Endothelial cell of umbilical vein (primary cell): ENCODE measurements around the gene ADRA2A. TPM values are rescaled to one million over a fixed set of nuclear protein-coding genes. Genes with fewer than 3 reads are reported as not detected.

Source experiments
- BruUV-seq: library from RNA; stranded (reverse); fragments of 400-500 nt; replicated peaks from 2 replicates; lab custom pipeline; 2021; lab: Mats Ljungman, UMichigan
- CTCF ChIA-PET: fragments of 300-600, 350-600 bp; sonication (Branson Sonifier 250); formaldehyde crosslinking; loops from one replicate; lab custom pipeline; 2021; ENCODE audit warnings: antibody characterized with exemption, inconsistent platforms; lab: Charles Lee
- POLR2A ChIA-PET: fragments of 300-600, 350-600 bp; sonication (Branson Sonifier 250); formaldehyde crosslinking; loops from one replicate; lab custom pipeline; 2021; ENCODE audit warnings: antibody characterized with exemption, inconsistent platforms; lab: Charles Lee
- DNase-seq: peaks from one replicate; pipeline ENCODE4 v3.0.0-alpha.2; 2011; ENCODE audit warnings: low read depth, low spot score
- FAIRE-seq: peaks from 2 replicates; lab custom pipeline; 2011; peaks lifted over from hg19 to GRCh38; lab: Jason Lieb, UNC
- H2AFZ ChIP-seq: 2 replicates; pipeline ENCODE4 v1.6.0; 2012; ENCODE audit warnings: low read depth, low read length, control low read depth, inconsistent platforms
- H3K27ac ChIP-seq: 2 replicates; pipeline ENCODE4 v1.5.1; 2011; ENCODE audit warnings: low read depth, mild to moderate bottlenecking, control low read depth, low read length, moderate library complexity; ENCODE audit not compliant: insufficient read depth
- H3K27me3 ChIP-seq, 2 experiments: 2 replicates each; pipeline versions ENCODE4 v1.6.0 to v1.6.1; 2011; ENCODE audit warnings: low read length in 2 of 2, mixed read lengths in 1 of 2; ENCODE audit not compliant: control insufficient read depth in 2 of 2, insufficient read depth in 2 of 2
- H3K36me3 ChIP-seq, 2 experiments: 2 replicates in 1 of 2; 3 replicates in 1 of 2; pipeline ENCODE4 v1.5.1; 2011; ENCODE audit warnings: low read length in 2 of 2, mild to moderate bottlenecking in 1 of 2, moderate library complexity in 1 of 2; ENCODE audit not compliant: control insufficient read depth in 2 of 2, insufficient read depth in 2 of 2; ENCODE audit errors: extremely low read depth in 1 of 2
- H3K4me1 ChIP-seq: 3 replicates; pipeline ENCODE4 v1.5.1; 2011; ENCODE audit warnings: mild to moderate bottlenecking, low read length; ENCODE audit not compliant: control insufficient read depth, insufficient read depth; ENCODE audit errors: extremely low read depth
- H3K4me2 ChIP-seq: 2 replicates; pipeline ENCODE4 v1.6.1; 2011; ENCODE audit warnings: low read length, control low read depth, mixed read lengths; ENCODE audit not compliant: insufficient read depth
- H3K4me3 ChIP-seq, 3 experiments: fragments of 200-600 bp in 1 of 3; sonication (generic), shearing (Covaris generic) in 1 of 3; replicated peaks in 1 of 3; 2 replicates each; pipeline ENCODE4 v1.5.1; 2011 to 2016; ENCODE audit warnings: control low read depth in 3 of 3, low read length in 3 of 3, mild to moderate bottlenecking in 2 of 3, inconsistent platforms in 1 of 3, low read depth in 1 of 3, moderate library complexity in 1 of 3; ENCODE audit not compliant: insufficient read depth in 1 of 3
- H3K79me2 ChIP-seq: 2 replicates; pipeline ENCODE4 v1.6.0; 2012; ENCODE audit warnings: low read length, inconsistent platforms; ENCODE audit not compliant: control insufficient read depth, insufficient read depth
- H3K9ac ChIP-seq: replicated peaks from 2 replicates; pipeline ENCODE3; 2011; ENCODE audit warnings: low read length, control low read depth; ENCODE audit not compliant: insufficient read depth; ENCODE audit errors: extremely low read depth
- H3K9me1 ChIP-seq: replicated peaks from 3 replicates; pipeline ENCODE4 v1.6.0; 2011; ENCODE audit warnings: mild to moderate bottlenecking, low read length; ENCODE audit not compliant: control insufficient read depth, insufficient read depth; ENCODE audit errors: extremely low read depth
- H3K9me3 ChIP-seq: replicated peaks from 2 replicates; pipeline ENCODE4 v1.5.1; 2012; ENCODE audit warnings: low read length, inconsistent platforms; ENCODE audit not compliant: control insufficient read depth, insufficient read depth
- H4K20me1 ChIP-seq: replicated peaks from 2 replicates; pipeline ENCODE3; 2011; ENCODE audit warnings: mild to moderate bottlenecking, low read length; ENCODE audit not compliant: control insufficient read depth, insufficient read depth; ENCODE audit errors: extremely low read depth
- EZH2 ChIP-seq: IDR thresholded peaks from 2 replicates; pipeline ENCODE4 v1.6.1; 2012; ENCODE audit warnings: borderline replicate concordance, low read depth, mild to moderate bottlenecking, moderate library complexity, low read length, inconsistent platforms; ENCODE audit not compliant: severe bottlenecking
- FOS ChIP-seq: IDR thresholded peaks from 2 replicates; pipeline ENCODE4 v1.6.1; 2011; ENCODE audit warnings: mild to moderate bottlenecking, low read length, moderate library complexity, borderline replicate concordance; ENCODE audit not compliant: insufficient read depth
- GATA2 ChIP-seq: IDR thresholded peaks from 2 replicates; pipeline ENCODE4 v1.7.0; 2011; ENCODE audit warnings: low read depth, mild to moderate bottlenecking, moderate library complexity, mixed read lengths, low read length; ENCODE audit not compliant: insufficient read length, insufficient read depth
- JUN ChIP-seq: IDR thresholded peaks from 2 replicates; pipeline ENCODE4 v1.6.1; 2011; ENCODE audit warnings: borderline replicate concordance, low read depth; ENCODE audit not compliant: insufficient read length, insufficient read depth
- MYC ChIP-seq: IDR thresholded peaks from one replicate; pipeline ENCODE4 v1.6.1; 2011; ENCODE audit warnings: mild to moderate bottlenecking, low read depth, low read length
- POLR2A ChIP-seq: IDR thresholded peaks from 2 replicates; pipeline ENCODE4 v1.6.1; 2012; ENCODE audit warnings: low read depth, mild to moderate bottlenecking, control low read depth, low read length
- POLR2AphosphoS5 ChIP-seq: IDR thresholded peaks from 2 replicates; pipeline ENCODE4 v1.6.1; 2012; ENCODE audit warnings: low read depth, mild to moderate bottlenecking, control low read depth, low read length, moderate library complexity; ENCODE audit not compliant: insufficient read depth
- dilution Hi-C: fragments of 300-500 bp; cut with MboI; formaldehyde crosslinking; loops from one replicate; pipeline ENCODE4 v1.15.0; 2019; ENCODE audit warnings: low sequenced_read_pairs; ENCODE audit not compliant: extremely low pct_ligation_motif_present
- intact Hi-C: fragments of 100-400 bp; cut with micrococcal nuclease; formaldehyde crosslinking; loops from one replicate; pipeline ENCODE4 v1.10.0; 2022
- polyA plus RNA-seq, 4 experiments: library from polyadenylated mRNA; depleted of rRNA in 3 of 4; stranded (reverse) in 3 of 4; unstranded in 1 of 4; fragments of >200 nt; gene quantifications; 2 replicates each; pipeline versions ENCODE4 v1.2.1 to v1.2.3, GENCODE V29; 2011 to 2012; ENCODE audit warnings: missing spikeins in 1 of 4
- total RNA-seq: library from RNA; stranded (reverse); gene quantifications from 2 replicates; pipeline ENCODE4 v1.2.3, GENCODE V29; 2021
- TF ChIP-seq, protein P1 (sequence below), 2 donors: IDR thresholded peaks; 1 replicate in 1 of 2; 2 replicates in 1 of 2; pipeline ENCODE4 v1.5.1; 2011; ENCODE audit warnings: low read length in 2 of 2, mild to moderate bottlenecking in 2 of 2, moderate library complexity in 2 of 2, control low read depth in 1 of 2, inconsistent platforms in 1 of 2, low read depth in 1 of 2; ENCODE audit not compliant: insufficient read depth in 1 of 2; ENCODE audit errors: extremely low read depth in 1 of 2
- TF ChIP-seq, protein P2 (sequence below): IDR thresholded peaks from 2 replicates; pipeline ENCODE4 v1.6.1; 2011; ENCODE audit not compliant: insufficient read depth, insufficient read length

The ADRA2A gene
- total and polyA plus RNA-seq, 2 donors (not counting 3 experiments of a cell fraction or from before 2014, with no cell fraction given), result 0.03 TPM; not detected in 1

DNA sequence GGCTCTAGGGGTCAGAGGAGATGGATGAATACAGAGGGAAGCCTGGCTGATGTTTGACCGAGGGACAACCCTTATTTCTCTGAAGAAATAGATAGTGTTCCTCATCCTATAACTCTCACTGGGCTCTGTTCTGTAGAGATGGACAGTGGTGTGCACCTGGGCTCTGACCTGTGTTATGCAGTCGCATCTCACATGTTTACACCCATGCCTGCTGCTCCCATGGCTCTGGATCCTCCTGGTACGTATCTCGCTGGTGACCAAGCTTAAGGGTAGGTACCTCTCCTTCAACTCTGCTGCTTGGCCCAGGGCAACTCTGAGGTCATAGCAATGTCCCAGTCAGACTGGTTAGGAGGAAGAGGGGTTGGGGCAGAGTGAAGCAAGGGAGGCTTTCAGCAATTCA is 42.8 kb downstream of the ADRA2A start:
- CTCF ChIA-PET, result no interaction called here
- no peaks in the 10 kb centered on the region for H3K9me3 ChIP-seq
- dilution Hi-C loops, result no loop called here
- POLR2A ChIA-PET, result no interaction called here
- no peaks in the 10 kb centered on the region for H3K9me1 ChIP-seq
- H3K36me3 ChIP-seq, result no peaks in the 10 kb centered on the region
- H3K27ac ChIP-seq, result no peak overlapping the region
- no peak overlapping the region for H3K4me2 ChIP-seq
- H3K79me2 ChIP-seq, result no peaks in the 10 kb centered on the region
- no peaks in the 10 kb centered on the region for H3K4me1 ChIP-seq
- FAIRE-seq, result no peak
- no peak overlapping the region for H2AFZ ChIP-seq
- H3K9ac ChIP-seq, result no peak overlapping the region
- BruUV-seq, result no TSS peak
- DNase-seq, result no peak
- H3K27me3 ChIP-seq, result no peaks in the 10 kb centered on the region
- TF ChIP-seq POLR2AphosphoS5, result no peak
- TF ChIP-seq, protein P1, sequence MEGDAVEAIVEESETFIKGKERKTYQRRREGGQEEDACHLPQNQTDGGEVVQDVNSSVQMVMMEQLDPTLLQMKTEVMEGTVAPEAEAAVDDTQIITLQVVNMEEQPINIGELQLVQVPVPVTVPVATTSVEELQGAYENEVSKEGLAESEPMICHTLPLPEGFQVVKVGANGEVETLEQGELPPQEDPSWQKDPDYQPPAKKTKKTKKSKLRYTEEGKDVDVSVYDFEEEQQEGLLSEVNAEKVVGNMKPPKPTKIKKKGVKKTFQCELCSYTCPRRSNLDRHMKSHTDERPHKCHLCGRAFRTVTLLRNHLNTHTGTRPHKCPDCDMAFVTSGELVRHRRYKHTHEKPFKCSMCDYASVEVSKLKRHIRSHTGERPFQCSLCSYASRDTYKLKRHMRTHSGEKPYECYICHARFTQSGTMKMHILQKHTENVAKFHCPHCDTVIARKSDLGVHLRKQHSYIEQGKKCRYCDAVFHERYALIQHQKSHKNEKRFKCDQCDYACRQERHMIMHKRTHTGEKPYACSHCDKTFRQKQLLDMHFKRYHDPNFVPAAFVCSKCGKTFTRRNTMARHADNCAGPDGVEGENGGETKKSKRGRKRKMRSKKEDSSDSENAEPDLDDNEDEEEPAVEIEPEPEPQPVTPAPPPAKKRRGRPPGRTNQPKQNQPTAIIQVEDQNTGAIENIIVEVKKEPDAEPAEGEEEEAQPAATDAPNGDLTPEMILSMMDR (IDR thresholded peaks at IDR 0.05; ENCODE audit: extremely low read depth in 1 of 2, insufficient read depth in 1 of 2, low read depth in 1 of 2, low read length in 2 of 2), result no peak
- TF ChIP-seq POLR2A, result no peak
- TF ChIP-seq JUN, result no peak
- TF ChIP-seq, protein P2, sequence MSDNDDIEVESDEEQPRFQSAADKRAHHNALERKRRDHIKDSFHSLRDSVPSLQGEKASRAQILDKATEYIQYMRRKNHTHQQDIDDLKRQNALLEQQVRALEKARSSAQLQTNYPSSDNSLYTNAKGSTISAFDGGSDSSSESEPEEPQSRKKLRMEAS, result no peak
- no peak for TF ChIP-seq FOS
- TF ChIP-seq GATA2, result no peak
- TF ChIP-seq EZH2, result no peak
- no peak for TF ChIP-seq MYC
- intact Hi-C loops, result no loop called here
- H3K4me3 ChIP-seq, result no peak overlapping the region
- no peaks in the 10 kb centered on the region for H4K20me1 ChIP-seq
